ENCODE data around the gene GALNT15. TPM values are rescaled to one million over a fixed set of nuclear protein-coding genes. Genes with fewer than 3 reads are reported as not detected.

Gene GALNT15
- polyA plus RNA-seq, 1 experiment: 27.9 TPM

- ChIA-PET POLR2A (interaction anchor here (0.9 kb wide), 1 partner anchor 60 kb away, joined by 3 read pairs; no protein-coding TSS in a partner anchor), CTCF (interaction anchor here (1.0 to 2.2 kb wide), 7 partner anchors 65 to 432 kb away, joined by 3 to 14 read pairs (median 4); no protein-coding TSS in a partner anchor)
- no peak for TF ChIP-seq CTCF (IDR thresholded peaks at IDR 0.05; ENCODE audit: low read depth, low read length)
- H3K27ac ChIP-seq (ENCODE audit: low read depth, low read length): no peak overlapping the region
- no peaks in the 10 kb centered on the region for H3K9me3 ChIP-seq (ENCODE audit: control insufficient read depth, insufficient read depth, low read length)
- H3K4me3 ChIP-seq (ENCODE audit: low read depth, low read length): no peak overlapping the region
- DNase-seq (ENCODE audit: low read depth, low spot score): no peak
- H3K27me3 ChIP-seq (ENCODE audit: control insufficient read depth, insufficient read depth, low read length): no peaks in the 10 kb centered on the region
These were observed 69.4 kb downstream of the GALNT15 start for GRCh38 chr3:16243706-16244490.

- ChIA-PET POLR2A (no interaction called here), CTCF (interaction anchor here (0.7 to 1.6 kb wide), 5 partner anchors 67 to 430 kb away, joined by 3 to 12 read pairs (median 4); no protein-coding TSS in a partner anchor)
- no peak for TF ChIP-seq CTCF (IDR thresholded peaks at IDR 0.05; ENCODE audit: low read depth, low read length)
- Histone ChIP-seq H3K27me3 (ENCODE audit: control insufficient read depth, insufficient read depth, low read length) (no peaks in the 10 kb centered on the region), H3K9me3 (ENCODE audit: control insufficient read depth, insufficient read depth, low read length) (no peaks in the 10 kb centered on the region), H3K27ac (ENCODE audit: low read depth, low read length) (no peak overlapping the region), H3K4me3 (ENCODE audit: low read depth, low read length) (no peak overlapping the region)
- no peak for DNase-seq (ENCODE audit: low read depth, low spot score)
These were observed 71.1 kb downstream of the GALNT15 start for GRCh38 chr3:16245609-16246008.

- CTCF ChIA-PET: interaction anchor here (0.6 to 2.3 kb wide), 19 partner anchors 12 to 466 kb away, joined by 3 to 24 read pairs (median 5); no protein-coding TSS in a partner anchor
- DNase-seq (ENCODE audit: low read depth, low spot score): peak; percentile 71
These were observed 73.0 kb downstream of the GALNT15 start for GRCh38 chr3:16247282-16248061.

GRCh38 chr3:16248556-16248955 is 74.1 kb downstream of the GALNT15 start:
- no peak for TF ChIP-seq CTCF (IDR thresholded peaks at IDR 0.05; ENCODE audit: low read depth, low read length)
- Histone ChIP-seq H3K27ac (ENCODE audit: low read depth, low read length) (no peak overlapping the region), H3K4me3 (ENCODE audit: low read depth, low read length) (no peak overlapping the region), H3K9me3 (ENCODE audit: control insufficient read depth, insufficient read depth, low read length) (no peaks in the 10 kb centered on the region), H3K27me3 (ENCODE audit: control insufficient read depth, insufficient read depth, low read length) (no peaks in the 10 kb centered on the region)
- ChIA-PET POLR2A (interaction anchor here (0.6 kb wide), 1 partner anchor 437 kb away, joined by 4 read pairs; no protein-coding TSS in a partner anchor), CTCF (interaction anchor here (0.5 to 2.3 kb wide), 21 partner anchors 8 to 465 kb away, joined by 3 to 24 read pairs (median 5); no protein-coding TSS in a partner anchor)
- DNase-seq (ENCODE audit: low read depth, low spot score): no peak

More at GRCh38 chr3:16247282-16248061, 73.0 kb downstream of the GALNT15 start:
- no peaks in the 10 kb centered on the region for H3K27me3 ChIP-seq (ENCODE audit: control insufficient read depth, insufficient read depth, low read length)
- no peak overlapping the region for H3K27ac ChIP-seq (ENCODE audit: low read depth, low read length)
- H3K4me3 ChIP-seq (ENCODE audit: low read depth, low read length): no peak overlapping the region
- no peaks in the 10 kb centered on the region for H3K9me3 ChIP-seq (ENCODE audit: control insufficient read depth, insufficient read depth, low read length)
- POLR2A ChIA-PET: interaction anchor here (0.6 kb wide), 1 partner anchor 435 kb away, joined by 4 read pairs; no protein-coding TSS in a partner anchor
- TF ChIP-seq CTCF (IDR thresholded peaks at IDR 0.05; ENCODE audit: low read depth, low read length): peak; percentile 93
